Activated CD4-positive, CD25-positive, alpha-beta regulatory T cell treated with anti-CD3 and anti-CD28 coated beads, Interleukin-2, amount 50 U/mL, for 16 hours (primary cell): ENCODE data around the gene FBXL17.

ENCODE experiments used
- DNase-seq: peaks from one replicate; pipeline ENCODE4 v3.0.0-alpha.2; 2020; ENCODE audit warnings: low read depth, low spot score

Gene FBXL17

GRCh38 chr5:108093186-108093585 is 288.7 kb downstream of the FBXL17 start:
- no peak for DNase-seq

- no peak for DNase-seq
These were observed 291.0 kb downstream of the FBXL17 start for GRCh38 chr5:108090946-108091345.

GRCh38 chr5:108084105-108084504 is 297.8 kb downstream of the FBXL17 start:
- no peak for DNase-seq

- no peak for DNase-seq
These were observed 298.7 kb downstream of the FBXL17 start for GRCh38 chr5:108083232-108083631.

GRCh38 chr5:108081707-108082106 is 300.2 kb downstream of the FBXL17 start:
- no peak for DNase-seq

- no peak for DNase-seq
These were observed 302.1 kb downstream of the FBXL17 start for GRCh38 chr5:108079753-108080152.

GRCh38 chr5:108078882-108079281 is 303.0 kb downstream of the FBXL17 start:
- DNase-seq: no peak

GRCh38 chr5:108078345-108078744 is 303.6 kb downstream of the FBXL17 start:
- DNase-seq: no peak

- no peak for DNase-seq
These were observed 307.3 kb downstream of the FBXL17 start for GRCh38 chr5:108074626-108075025.

- DNase-seq: no peak
These were observed 317.6 kb downstream of the FBXL17 start for GRCh38 chr5:108064302-108064701.

- DNase-seq: no peak
These were observed 320.0 kb downstream of the FBXL17 start for GRCh38 chr5:108061941-108062340.

GRCh38 chr5:108060340-108060739 is 321.6 kb downstream of the FBXL17 start:
- DNase-seq: no peak

- no peak for DNase-seq
These were observed 322.6 kb downstream of the FBXL17 start for GRCh38 chr5:108059334-108059733.

GRCh38 chr5:108054349-108054748 is 327.5 kb downstream of the FBXL17 start:
- DNase-seq: no peak

GRCh38 chr5:108046955-108047670 is 334.8 kb downstream of the FBXL17 start:
- DNase-seq: no peak

GRCh38 chr5:108036482-108036881 is 345.4 kb downstream of the FBXL17 start:
- DNase-seq: no peak

GRCh38 chr5:108028883-108029282 is 353.0 kb downstream of the FBXL17 start:
- no peak for DNase-seq

- no peak for DNase-seq
These were observed 353.5 kb downstream of the FBXL17 start for GRCh38 chr5:108028412-108028811.

- no peak for DNase-seq
These were observed 355.9 kb downstream of the FBXL17 start for GRCh38 chr5:108025957-108026356.

GRCh38 chr5:108024986-108025385 is 356.9 kb downstream of the FBXL17 start:
- DNase-seq: no peak

GRCh38 chr5:108016101-108016500 is 365.8 kb downstream of the FBXL17 start:
- DNase-seq: no peak

GRCh38 chr5:108006791-108007190 is 375.1 kb downstream of the FBXL17 start:
- no peak for DNase-seq

GRCh38 chr5:108003178-108003577 is 378.7 kb downstream of the FBXL17 start:
- no peak for DNase-seq

- no peak for DNase-seq
These were observed 380.7 kb downstream of the FBXL17 start for GRCh38 chr5:108001222-108001621.
